GM12801 (cell line): Measurements from ENCODE around the gene LSS.

Source experiments
- TF ChIP-seq, protein P1 (sequence below): IDR thresholded peaks from one replicate; pipeline ENCODE4 v1.5.1; 2011; ENCODE audit warnings: control low read depth; ENCODE audit not compliant: insufficient read length; ENCODE audit errors: extremely low read depth

Gene LSS

DNA sequence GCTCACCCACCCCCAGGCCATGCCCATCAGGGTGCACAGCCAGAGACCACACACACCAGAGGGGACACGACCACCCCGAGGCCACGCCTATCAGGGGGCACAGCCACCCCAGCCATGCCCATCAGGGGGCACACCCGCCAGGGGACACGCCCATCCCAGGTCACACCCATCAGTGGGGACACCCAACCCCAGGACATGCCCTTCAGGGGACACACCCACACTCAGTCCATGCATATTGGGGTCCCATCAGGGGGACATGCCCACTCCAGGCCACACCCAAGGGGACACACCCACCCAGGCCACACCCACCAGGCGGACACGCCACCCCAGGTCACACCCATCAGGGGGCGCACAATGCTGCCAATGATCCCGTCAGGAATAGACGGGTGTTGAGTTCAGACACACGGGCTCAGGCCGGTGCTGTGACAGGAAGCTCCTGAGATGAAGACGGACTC lies 36.1 kb upstream of the LSS start:
- TF ChIP-seq, protein P1, sequence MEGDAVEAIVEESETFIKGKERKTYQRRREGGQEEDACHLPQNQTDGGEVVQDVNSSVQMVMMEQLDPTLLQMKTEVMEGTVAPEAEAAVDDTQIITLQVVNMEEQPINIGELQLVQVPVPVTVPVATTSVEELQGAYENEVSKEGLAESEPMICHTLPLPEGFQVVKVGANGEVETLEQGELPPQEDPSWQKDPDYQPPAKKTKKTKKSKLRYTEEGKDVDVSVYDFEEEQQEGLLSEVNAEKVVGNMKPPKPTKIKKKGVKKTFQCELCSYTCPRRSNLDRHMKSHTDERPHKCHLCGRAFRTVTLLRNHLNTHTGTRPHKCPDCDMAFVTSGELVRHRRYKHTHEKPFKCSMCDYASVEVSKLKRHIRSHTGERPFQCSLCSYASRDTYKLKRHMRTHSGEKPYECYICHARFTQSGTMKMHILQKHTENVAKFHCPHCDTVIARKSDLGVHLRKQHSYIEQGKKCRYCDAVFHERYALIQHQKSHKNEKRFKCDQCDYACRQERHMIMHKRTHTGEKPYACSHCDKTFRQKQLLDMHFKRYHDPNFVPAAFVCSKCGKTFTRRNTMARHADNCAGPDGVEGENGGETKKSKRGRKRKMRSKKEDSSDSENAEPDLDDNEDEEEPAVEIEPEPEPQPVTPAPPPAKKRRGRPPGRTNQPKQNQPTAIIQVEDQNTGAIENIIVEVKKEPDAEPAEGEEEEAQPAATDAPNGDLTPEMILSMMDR: no peak

DNA sequence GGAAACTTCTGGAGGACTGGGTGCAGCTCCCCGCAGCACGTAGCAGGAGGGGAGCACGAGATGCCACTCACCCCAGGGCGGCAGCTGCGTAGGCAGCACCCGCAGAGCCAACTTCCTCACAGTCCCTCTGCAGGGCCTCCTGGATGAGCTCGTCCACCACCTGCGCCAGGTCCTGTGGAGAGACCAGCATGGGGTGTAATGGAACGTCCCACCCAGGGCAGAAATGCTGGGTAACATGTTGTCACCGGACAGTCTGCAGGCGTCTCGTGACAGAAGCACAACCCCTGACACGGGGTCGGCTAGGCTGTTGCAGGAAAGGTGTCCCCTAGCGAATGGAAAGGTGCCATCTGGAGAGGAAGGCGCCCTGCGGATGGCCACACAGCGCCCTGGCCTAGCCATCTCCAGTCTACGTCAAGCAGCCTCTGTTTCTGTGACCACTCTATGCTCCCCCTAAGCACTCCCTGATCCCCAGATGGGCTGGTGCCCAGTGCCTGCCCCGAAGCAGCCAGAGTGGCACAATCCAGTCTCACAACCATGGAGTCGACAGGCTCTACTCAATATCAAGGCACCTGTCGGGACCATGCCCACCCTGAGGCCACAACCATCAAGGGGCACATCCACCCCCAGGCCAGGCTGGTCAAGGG lies 35.6 kb upstream of the LSS start:
- TF ChIP-seq, protein P1: no peak

DNA sequence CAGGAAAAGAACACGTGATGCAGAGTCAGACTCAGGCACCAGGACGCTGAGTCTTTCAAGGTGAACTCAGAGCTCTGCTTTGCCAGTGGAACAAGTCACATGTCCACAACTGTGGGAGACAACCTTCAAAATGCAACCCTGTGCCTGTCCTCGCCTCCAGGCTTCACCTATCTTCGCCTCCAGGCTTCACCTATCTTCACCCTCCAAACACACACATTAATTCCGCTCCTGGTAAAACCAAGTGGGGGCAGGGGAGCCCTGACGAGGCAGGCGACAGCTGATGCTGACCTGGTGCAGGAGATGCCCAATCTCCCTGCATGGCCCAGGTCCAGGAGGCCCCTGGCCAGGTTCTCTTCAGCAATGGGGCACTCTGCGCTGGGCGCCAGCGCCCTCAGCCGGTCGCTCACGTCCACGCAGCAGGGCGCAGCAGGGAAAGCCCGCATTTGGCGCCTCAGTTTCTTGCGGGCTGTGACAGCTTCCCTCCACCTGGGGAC lies 28.0 kb upstream of the LSS start:
- TF ChIP-seq, protein P1: no peak

DNA sequence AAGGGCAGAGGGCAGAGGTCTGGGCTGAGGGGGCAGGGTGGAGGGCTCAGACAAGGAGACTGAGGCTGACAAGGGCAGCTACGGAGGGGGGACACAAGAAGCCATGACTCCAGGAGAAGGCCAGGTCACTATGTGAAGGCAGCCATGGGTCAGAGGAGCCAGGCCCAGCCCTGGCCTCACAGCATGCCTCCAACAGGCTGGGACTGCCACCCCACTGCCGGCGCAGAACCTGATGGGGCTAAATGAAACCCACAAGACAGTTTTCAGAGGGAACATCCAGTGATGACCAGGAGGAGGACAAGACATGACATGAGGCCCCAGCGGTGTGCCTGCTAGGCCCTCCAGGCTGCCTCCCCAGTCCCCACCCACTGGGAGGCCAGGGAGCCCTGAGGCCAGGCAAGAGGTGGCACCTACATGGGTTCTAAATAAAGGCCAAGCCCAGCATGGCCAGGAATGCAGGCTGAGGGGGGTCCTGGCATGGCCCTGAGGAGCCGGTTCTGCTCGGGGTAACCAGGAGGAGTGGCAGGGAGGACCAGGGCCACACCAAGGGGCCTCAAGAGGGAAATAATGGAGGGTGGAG lies 27.3 kb upstream of the LSS start:
- TF ChIP-seq, protein P1: no peak

DNA sequence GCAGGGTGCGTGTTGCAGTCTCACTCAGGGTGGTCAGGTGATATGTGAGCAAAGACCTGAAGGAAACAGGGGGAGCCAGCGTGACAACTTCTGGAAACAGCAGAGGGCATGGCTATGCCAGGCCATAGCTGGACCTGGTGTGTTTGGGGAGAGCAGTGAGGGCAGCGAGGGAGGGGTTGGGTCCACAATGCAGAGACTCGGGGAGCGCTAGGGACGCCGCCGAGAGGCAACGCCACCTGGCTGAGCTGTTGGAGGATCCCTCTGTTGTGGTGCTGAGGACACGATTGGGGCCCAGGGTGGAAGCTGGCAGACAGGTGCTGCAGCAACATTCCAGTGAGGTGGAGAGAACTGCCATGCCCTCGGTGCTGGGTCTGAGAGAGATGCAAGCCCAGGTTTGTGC lies 26.6 kb upstream of the LSS start:
- TF ChIP-seq, protein P1: no peak

DNA sequence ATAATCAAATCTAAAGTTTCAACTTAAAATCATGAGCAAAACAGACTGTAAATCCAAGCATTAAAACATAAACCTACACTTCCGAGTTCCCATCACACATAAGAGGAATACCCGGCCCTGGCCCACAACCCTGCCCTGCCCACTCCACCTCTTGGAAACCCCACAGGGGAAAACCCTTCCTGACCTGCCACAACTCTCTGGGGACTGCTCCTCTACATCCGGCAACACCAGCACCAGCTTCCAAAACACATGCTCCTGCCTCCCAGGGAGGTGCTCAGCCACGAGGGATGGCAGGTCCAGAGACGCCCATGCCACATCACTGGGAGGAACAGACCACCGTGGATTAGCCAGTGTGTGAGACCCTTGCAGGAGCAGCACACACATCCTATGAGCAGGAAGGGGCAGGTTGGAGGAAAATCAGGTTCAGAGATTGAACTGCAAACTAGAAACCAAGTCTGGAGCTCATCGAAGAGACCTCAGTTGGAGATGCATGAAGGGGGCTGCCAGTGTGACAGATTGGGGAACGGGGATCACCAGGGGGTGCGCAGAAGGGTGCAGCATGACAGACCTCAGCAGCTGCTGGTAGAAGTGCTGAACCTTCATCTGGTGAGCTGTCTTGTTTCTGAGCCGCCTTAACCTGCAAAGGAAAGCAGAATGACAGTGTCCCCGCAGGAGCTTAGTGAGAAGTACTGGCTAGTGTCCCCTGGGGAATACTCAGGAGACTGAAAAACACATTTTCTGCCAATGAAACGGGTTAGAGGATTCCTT lies 25.8 kb upstream of the LSS start:
- TF ChIP-seq, protein P1: no peak

DNA sequence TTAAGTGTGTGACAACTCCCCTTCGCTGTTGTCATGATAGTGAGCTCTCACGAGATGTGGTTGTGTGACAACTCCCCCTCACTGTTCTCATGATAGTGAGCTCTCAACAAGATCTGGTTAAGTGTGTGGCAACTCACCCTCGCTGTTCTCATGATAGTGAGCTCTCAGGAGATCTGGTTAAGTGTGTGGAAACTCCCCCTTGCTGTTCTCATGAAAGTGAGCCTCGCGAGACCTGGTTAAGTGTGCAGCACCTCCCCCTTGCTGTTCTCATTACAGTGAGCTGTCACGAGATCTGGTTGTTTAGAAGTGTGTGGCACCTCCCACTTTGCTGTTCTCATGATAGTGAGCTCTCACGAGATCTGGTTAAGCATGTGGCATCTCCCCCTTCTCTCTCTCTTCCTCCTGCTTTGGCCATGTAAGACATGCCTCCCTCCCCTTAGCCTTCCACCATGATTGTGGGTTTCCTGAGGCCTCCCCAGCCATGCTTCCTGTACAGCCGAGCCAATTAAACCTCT lies 25.1 kb upstream of the LSS start:
- TF ChIP-seq, protein P1: no peak
